Vagina (tissue), 2 donors: ENCODE results near the gene CX3CR1. TPM values are rescaled to one million over a fixed set of nuclear protein-coding genes. Genes with fewer than 3 reads are reported as not detected.

Experiments used
- DNase-seq, 2 donors: peaks; one replicate each; pipeline ENCODE4 v3.0.0-alpha.2; 2017; ENCODE audit errors: extremely low spot score in 2 of 2
- H3K27ac ChIP-seq: fragments of 200-600 bp; sonication (generic); one replicate; pipeline ENCODE4 v1.5.1; 2019
- H3K27me3 ChIP-seq: fragments of 200-600 bp; sonication (generic); one replicate; pipeline ENCODE4 v1.5.1; 2019
- H3K36me3 ChIP-seq, 2 donors: fragments of 200-600 bp; sonication (generic); one replicate each; pipeline ENCODE4 v1.5.1; 2017 to 2019
- H3K4me1 ChIP-seq: fragments of 200-600 bp; sonication (generic); one replicate; pipeline ENCODE4 v1.5.1; 2019
- H3K4me3 ChIP-seq, 2 donors: fragments of 200-600 bp; sonication (generic); 1 replicate in 1 of 2; 2 replicates in 1 of 2; pipeline ENCODE4 v1.5.1; 2016 to 2019
- H3K9me3 ChIP-seq: fragments of 200-600 bp; sonication (generic); one replicate; pipeline ENCODE4 v1.5.1; 2019
- POLR2A ChIP-seq, 2 donors: fragments of 450-650 bp; IDR thresholded peaks; one replicate each; pipeline ENCODE4 v1.6.1; 2017; ENCODE audit warnings: antibody characterized with exemption in 2 of 2, mild to moderate bottlenecking in 2 of 2, moderate library complexity in 2 of 2
- POLR2AphosphoS5 ChIP-seq, 2 donors: sonication (generic); formaldehyde crosslinking; IDR thresholded peaks; one replicate each; pipeline ENCODE4 v1.9.0; 2017; ENCODE audit warnings: antibody characterized with exemption in 2 of 2, mild to moderate bottlenecking in 2 of 2, low read depth in 1 of 2; ENCODE audit not compliant: insufficient read depth in 1 of 2
- intact Hi-C: fragments of 100-400 bp; cut with DNase I; formaldehyde crosslinking; loops from one replicate; pipeline ENCODE4 v1.15.1; 2023
- total RNA-seq: library from RNA; depleted of rRNA; stranded (reverse); fragments of >200 nt; gene quantifications from one replicate; pipeline ENCODE4 v1.2.3, GENCODE V29; 2016
- TF ChIP-seq, protein P1 (sequence below), 3 experiments: fragments of 450-650 bp in 2 of 3; fragments of 200-600 bp in 1 of 3; sonication (generic) in 1 of 3; IDR thresholded peaks; one replicate each; pipeline ENCODE4 v1.5.1; 2017 to 2019; ENCODE audit warnings: antibody characterized with exemption in 3 of 3, mild to moderate bottlenecking in 2 of 3, moderate library complexity in 2 of 3

CX3CR1 gene, protein sequence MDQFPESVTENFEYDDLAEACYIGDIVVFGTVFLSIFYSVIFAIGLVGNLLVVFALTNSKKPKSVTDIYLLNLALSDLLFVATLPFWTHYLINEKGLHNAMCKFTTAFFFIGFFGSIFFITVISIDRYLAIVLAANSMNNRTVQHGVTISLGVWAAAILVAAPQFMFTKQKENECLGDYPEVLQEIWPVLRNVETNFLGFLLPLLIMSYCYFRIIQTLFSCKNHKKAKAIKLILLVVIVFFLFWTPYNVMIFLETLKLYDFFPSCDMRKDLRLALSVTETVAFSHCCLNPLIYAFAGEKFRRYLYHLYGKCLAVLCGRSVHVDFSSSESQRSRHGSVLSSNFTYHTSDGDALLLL
- total RNA-seq, result not detected

DNA sequence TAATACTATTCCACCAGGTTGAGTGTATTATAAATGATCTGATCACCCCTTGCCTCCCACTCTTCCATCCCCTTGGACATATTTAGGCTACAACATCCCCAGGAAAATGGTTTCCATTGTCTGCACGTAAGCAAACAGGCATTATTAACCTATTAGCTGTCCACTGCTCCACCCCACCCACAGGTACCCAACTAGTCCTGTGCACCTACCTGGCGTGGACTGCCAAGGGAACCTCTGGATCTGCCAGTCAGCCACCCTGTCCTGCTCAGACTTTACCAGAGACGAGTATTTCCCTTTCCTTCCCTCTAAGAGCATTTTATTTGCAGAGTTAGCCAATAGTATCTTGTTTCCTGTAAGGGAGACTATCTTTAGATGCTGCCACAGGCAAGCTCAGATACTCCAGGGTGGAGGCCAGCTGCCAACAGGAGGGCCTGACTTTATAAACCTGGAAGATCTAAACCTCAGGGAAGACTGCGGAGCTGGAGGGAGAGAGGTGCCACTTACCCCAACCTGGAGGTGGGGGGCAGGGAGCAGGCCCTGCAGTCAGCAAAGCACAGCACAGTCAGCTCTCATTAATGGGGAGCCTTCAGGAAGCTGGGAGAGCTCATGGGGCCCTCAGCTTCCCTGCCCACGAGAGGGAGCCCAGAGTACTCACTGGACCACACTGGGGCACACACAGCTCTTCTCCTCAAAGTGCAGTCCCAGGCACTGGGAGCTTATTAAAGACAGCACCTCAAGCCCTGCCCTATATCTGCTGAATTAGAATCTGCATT is at the start of gene CX3CR1:
TSS of gene CX3CR1 (minus strand) at position 292 of the 773 bp plus-strand sequence. CDS start 13,527 bp downstream, outside the sequence.
- no peak within 1 kb of the TSS for H3K27ac ChIP-seq
- H3K36me3 ChIP-seq, result no peaks in the 10 kb centered on the region
- TF ChIP-seq POLR2A (IDR thresholded peaks at IDR 0.05), result no peak
- no peak for TF ChIP-seq POLR2AphosphoS5 (IDR thresholded peaks at IDR 0.05; ENCODE audit: insufficient read depth in 1 of 2, low read depth in 1 of 2)
- no peaks in the 10 kb centered on the region for H3K9me3 ChIP-seq
- peak in 1 of 2 donors; percentile 58 for DNase-seq
- no peaks in the 10 kb centered on the region for H3K27me3 ChIP-seq
- intact Hi-C loops, result no loop called here
- H3K4me1 ChIP-seq, result no peaks in the 10 kb centered on the region
- H3K4me3 ChIP-seq, result no peak within 1 kb of the TSS

DNA sequence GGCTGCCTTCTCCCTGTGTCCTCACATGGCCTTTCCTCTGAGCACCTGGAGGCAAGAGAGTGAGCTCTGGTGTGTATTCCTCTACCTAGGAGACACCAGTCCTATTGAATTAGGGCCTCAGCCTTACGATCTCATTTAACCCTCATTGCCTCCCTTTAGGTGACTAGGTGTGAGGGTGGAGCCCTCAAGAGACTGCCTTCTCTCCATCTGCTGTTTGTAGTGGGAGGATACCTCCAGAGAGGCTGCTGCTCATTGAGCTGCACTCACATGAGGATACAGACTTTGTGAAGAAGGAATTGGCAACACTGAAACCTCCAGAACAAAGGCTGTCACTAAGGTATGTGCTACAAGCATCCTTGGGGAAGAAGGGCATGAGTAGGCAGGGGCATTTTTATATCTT is 49.7 kb upstream of the CX3CR1 start, which contains the start of gene CCR8:
TSS of gene CCR8 (plus strand) at position 217 of the 400 bp plus-strand sequence. CDS start 2,623 bp downstream, outside the sequence.
- intact Hi-C loops, result no loop called here
- no peaks in the 10 kb centered on the region for H3K9me3 ChIP-seq
- no peaks in the 10 kb centered on the region for H3K36me3 ChIP-seq
- no peaks in the 10 kb centered on the region for H3K27me3 ChIP-seq
- no peak within 1 kb of the TSS for H3K27ac ChIP-seq
- H3K4me3 ChIP-seq, result no peak within 1 kb of the TSS
- TF ChIP-seq, protein P1, sequence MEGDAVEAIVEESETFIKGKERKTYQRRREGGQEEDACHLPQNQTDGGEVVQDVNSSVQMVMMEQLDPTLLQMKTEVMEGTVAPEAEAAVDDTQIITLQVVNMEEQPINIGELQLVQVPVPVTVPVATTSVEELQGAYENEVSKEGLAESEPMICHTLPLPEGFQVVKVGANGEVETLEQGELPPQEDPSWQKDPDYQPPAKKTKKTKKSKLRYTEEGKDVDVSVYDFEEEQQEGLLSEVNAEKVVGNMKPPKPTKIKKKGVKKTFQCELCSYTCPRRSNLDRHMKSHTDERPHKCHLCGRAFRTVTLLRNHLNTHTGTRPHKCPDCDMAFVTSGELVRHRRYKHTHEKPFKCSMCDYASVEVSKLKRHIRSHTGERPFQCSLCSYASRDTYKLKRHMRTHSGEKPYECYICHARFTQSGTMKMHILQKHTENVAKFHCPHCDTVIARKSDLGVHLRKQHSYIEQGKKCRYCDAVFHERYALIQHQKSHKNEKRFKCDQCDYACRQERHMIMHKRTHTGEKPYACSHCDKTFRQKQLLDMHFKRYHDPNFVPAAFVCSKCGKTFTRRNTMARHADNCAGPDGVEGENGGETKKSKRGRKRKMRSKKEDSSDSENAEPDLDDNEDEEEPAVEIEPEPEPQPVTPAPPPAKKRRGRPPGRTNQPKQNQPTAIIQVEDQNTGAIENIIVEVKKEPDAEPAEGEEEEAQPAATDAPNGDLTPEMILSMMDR (IDR thresholded peaks at IDR 0.05), result no peak
- no peak for TF ChIP-seq POLR2AphosphoS5 (IDR thresholded peaks at IDR 0.05; ENCODE audit: insufficient read depth in 1 of 2, low read depth in 1 of 2)
- no peak for TF ChIP-seq POLR2A (IDR thresholded peaks at IDR 0.05)
- DNase-seq, result no peak
- H3K4me1 ChIP-seq, result no peaks in the 10 kb centered on the region

DNA sequence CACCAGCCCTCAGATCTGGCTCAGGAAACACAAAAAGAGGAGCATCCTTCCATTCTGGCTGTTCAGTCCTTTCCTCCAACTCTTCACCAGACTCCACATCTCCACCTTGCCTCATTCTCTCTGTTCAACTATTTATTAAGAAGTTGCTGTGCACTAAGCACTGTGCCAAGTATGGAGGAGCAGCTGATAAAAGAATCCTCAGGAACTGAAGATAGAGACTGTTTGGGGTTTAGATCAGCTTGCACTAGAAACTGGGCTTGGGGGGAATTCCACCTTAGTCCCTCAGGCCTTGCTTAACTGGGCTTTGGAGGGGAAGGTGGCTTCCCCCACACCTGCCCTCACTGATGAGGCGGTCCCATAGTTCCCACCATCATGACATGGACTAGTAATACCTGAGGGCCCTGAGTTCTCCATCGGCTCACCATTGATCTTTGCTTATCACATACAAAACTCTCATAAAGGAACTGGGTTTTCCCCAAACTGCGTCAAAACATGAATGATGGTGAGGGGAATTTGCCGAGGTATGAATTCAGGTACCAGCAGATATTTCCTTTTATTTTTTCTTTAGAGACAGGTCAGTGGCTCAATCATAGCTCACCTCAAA is 48.0 kb upstream of the CX3CR1 start:
- Histone ChIP-seq H3K27me3 (no peaks in the 10 kb centered on the region), H3K4me1 (no peaks in the 10 kb centered on the region), H3K27ac (no peak overlapping the region), H3K9me3 (no peaks in the 10 kb centered on the region), H3K36me3 (no peaks in the 10 kb centered on the region), H3K4me3 (no peak overlapping the region)
- TF ChIP-seq POLR2AphosphoS5 (IDR thresholded peaks at IDR 0.05; ENCODE audit: insufficient read depth in 1 of 2, low read depth in 1 of 2), result no peak
- TF ChIP-seq POLR2A (IDR thresholded peaks at IDR 0.05), result no peak
- TF ChIP-seq, protein P1 (IDR thresholded peaks at IDR 0.05), result no peak
- intact Hi-C loops, result no loop called here
- no peak for DNase-seq

DNA sequence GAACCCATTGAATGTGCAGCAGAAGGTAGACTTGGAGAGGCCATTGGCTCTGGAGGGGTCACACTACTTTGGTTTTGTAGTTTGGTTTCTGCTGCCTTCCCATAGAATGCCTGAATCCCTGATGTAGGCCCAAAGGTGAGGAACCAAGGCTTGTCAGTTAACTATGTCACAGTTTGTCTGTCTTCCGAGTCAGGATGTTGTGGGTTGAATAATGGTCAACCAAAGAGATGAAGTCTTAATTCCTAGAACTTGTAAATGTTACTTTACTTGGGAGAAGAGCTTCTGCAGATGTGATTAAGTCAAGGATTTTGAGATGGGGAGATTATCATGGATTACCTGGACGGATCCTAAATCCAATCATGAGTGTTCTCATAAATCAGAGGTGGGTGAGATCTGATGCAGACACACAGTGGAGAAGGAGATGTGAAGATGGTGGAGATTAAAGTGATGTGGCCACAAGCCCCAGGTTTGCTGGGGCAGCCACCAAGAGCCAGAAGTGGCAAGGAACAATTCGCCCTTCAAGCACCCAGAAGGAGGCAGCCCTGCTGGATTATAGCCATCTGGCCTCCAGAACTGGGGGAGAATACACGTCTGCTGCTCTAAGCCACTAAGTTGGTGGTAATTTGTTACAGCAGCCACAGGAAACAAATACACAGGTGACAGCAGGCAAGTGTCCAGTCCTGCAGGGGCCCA is 47.4 kb upstream of the CX3CR1 start:
- no peaks in the 10 kb centered on the region for H3K4me1 ChIP-seq
- no peaks in the 10 kb centered on the region for H3K36me3 ChIP-seq
- no peak overlapping the region for H3K27ac ChIP-seq
- intact Hi-C loops, result no loop called here
- TF ChIP-seq POLR2AphosphoS5 (IDR thresholded peaks at IDR 0.05; ENCODE audit: insufficient read depth in 1 of 2, low read depth in 1 of 2), result no peak
- DNase-seq, result no peak
- no peak overlapping the region for H3K4me3 ChIP-seq
- H3K27me3 ChIP-seq, result no peaks in the 10 kb centered on the region
- H3K9me3 ChIP-seq, result no peaks in the 10 kb centered on the region

DNA sequence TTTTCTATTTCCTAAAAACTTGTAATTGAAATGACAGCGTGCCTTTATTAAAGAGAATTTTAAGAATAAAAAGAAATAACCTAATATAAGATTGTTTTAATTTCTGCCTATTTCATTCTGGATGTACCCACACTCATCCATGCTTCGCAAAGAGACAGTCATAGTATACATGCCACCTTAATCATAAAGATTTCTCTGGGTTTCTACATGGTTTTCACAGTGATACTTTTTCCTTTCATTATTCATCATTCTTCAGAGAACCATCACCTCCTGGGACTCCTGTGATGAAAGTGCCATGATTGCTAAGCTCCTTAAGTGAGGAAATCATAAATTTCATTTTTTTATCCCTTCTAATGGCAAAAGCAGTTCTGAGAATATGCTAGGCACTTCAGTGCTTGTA is 45.4 kb upstream of the CX3CR1 start:
- no peak for DNase-seq
- Histone ChIP-seq H3K4me3 (no peak overlapping the region), H3K27ac (no peak overlapping the region), H3K9me3 (no peaks in the 10 kb centered on the region), H3K4me1 (no peaks in the 10 kb centered on the region), H3K36me3 (no peaks in the 10 kb centered on the region), H3K27me3 (no peaks in the 10 kb centered on the region)
- TF ChIP-seq POLR2AphosphoS5 (IDR thresholded peaks at IDR 0.05; ENCODE audit: insufficient read depth in 1 of 2, low read depth in 1 of 2), result no peak
- no peak for TF ChIP-seq POLR2A (IDR thresholded peaks at IDR 0.05)
- intact Hi-C loops, result no loop called here

DNA sequence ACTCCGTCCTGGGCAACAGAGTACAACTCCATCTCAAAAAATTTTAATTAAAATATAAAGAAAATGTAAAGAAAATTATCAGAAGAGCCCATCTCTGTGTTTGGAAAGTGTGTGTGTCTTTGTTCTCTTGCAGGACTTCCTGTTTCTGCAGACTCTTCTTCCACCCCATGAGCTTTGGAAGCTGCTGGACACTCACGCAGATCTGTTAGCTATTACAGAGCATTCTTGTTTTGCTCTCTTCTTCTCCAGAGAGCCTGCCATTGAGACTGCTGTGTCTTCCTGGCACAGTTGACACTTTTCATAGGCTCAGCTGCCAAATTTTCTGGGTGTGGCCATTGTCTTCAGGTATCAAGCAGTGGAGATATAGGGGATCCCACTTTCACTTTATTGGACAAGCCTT is 43.7 kb upstream of the CX3CR1 start:
- H3K9me3 ChIP-seq, result no peaks in the 10 kb centered on the region
- H3K4me1 ChIP-seq, result no peaks in the 10 kb centered on the region
- no peak for DNase-seq
- intact Hi-C loops, result no loop called here
- H3K27ac ChIP-seq, result no peak overlapping the region
- TF ChIP-seq POLR2AphosphoS5 (IDR thresholded peaks at IDR 0.05; ENCODE audit: insufficient read depth in 1 of 2, low read depth in 1 of 2), result no peak
- TF ChIP-seq POLR2A (IDR thresholded peaks at IDR 0.05), result no peak
- TF ChIP-seq, protein P1 (IDR thresholded peaks at IDR 0.05), result no peak
- H3K36me3 ChIP-seq, result no peaks in the 10 kb centered on the region
- no peak overlapping the region for H3K4me3 ChIP-seq
- no peaks in the 10 kb centered on the region for H3K27me3 ChIP-seq
